Adipocyte (in vitro differentiated cells): ENCODE data around the gene KEAP1.
"Not testable (repeated sequence)": the region's sequence is repeated elsewhere in the genome, so short reads cannot be mapped to it uniquely, and the experiment has no call there.

Experiments
- DNase-seq: peaks from one replicate; pipeline ENCODE4 v3.0.0-alpha.2; 2015; ENCODE audit warnings: low read depth
- H3K27me3 ChIP-seq: replicated peaks from 2 replicates; pipeline ENCODE4 v1.7.0; 2013; ENCODE audit warnings: mild to moderate bottlenecking, low read length, moderate library complexity; ENCODE audit not compliant: control insufficient read depth, insufficient read depth
- H3K36me3 ChIP-seq: 2 replicates; pipeline ENCODE4 v1.7.0; 2013; ENCODE audit warnings: low read length, mild to moderate bottlenecking, moderate library complexity; ENCODE audit not compliant: control insufficient read depth, insufficient read depth, severe bottlenecking
- H3K4me1 ChIP-seq: 2 replicates; pipeline ENCODE4 v1.7.0; 2013; ENCODE audit warnings: mild to moderate bottlenecking, low read length, moderate library complexity; ENCODE audit not compliant: control insufficient read depth, insufficient read depth
- H3K4me3 ChIP-seq: 2 replicates; pipeline ENCODE4 v1.7.0; 2013; ENCODE audit warnings: mild to moderate bottlenecking, low read length, moderate library complexity
- H3K9ac ChIP-seq: 2 replicates; pipeline ENCODE4 v1.7.0; 2013; ENCODE audit warnings: mild to moderate bottlenecking, low read length, moderate library complexity
- H3K9me3 ChIP-seq: 2 replicates; pipeline ENCODE4 v1.7.0; 2013; ENCODE audit warnings: mild to moderate bottlenecking, low read length, moderate library complexity; ENCODE audit not compliant: control insufficient read depth

Gene KEAP1

DNA sequence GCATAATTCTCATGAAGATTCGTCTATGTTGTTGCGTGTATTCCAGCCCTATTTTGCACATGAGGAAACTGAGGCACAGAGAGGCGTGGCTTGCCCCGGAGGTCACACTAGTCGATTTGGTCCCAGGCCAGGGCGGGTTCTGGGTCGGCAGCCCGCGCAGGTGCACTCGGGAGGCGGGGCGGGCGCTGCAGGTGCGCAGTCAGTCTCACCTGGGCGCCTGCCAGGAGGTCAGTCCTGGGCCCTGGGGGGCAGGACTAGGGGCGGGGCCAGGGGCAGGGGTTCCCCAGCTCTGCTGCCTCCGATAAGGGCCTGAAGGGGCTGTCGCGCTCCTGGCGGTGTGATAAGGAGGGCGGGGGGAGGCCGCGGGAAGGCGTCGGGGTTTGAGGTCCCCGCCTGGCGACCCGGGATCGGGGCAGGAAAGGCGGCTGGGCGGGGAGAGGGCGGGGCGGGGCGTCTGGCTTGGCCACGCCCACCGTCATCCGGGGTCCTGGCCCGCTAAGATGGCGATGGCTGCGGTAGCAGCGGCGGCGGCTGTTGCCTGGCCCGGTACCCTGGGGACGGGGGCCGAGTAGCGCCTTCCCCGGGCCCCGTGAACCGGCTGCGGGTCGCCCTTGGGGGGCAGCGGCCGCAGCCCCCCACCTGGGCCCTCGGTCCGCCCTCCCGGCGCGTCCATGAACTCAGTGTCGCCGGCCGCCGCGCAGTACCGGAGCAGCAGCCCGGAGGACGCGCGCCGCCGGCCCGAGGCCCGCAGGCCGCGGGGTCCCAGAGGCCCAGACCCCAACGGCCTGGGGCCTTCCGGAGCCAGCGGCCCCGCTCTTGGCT, 40.5 kb upstream of the KEAP1 start, which contains the start of gene ATG4D:
TSS of gene ATG4D (plus strand) at position 485 of the 822 bp plus-strand sequence. CDS start at position 672, 187 bp downstream.
- Histone ChIP-seq H3K36me3 (peaks cover 10% of the 10 kb centered on the region), H3K4me3 (peak within 1 kb of the TSS; percentile 90), H3K9me3 (no peaks in the 10 kb centered on the region), H3K27me3 (peaks cover 4% of the 10 kb centered on the region), H3K9ac (peak within 1 kb of the TSS; percentile 92), H3K4me1 (peaks cover 8% of the 10 kb centered on the region)
- DNase-seq = peak; percentile 88

DNA sequence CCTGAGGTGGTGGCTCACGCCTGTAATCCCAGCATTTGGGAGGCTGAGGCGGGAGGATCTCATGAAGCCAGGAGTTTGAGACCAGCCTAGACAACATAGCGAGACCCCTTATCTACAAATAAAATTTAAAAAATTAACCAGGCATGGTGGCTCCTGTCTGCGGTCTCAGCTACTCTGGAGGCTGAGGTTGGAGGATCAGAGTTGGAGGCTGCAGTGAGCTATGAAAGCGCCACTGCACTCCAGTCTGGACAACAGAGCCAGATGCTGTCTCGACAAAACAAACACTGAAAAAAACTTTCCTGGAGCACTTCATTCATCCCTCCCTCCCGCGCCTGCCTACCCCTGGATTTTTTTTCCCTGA, 39.9 kb upstream of the KEAP1 start:
- H3K36me3 ChIP-seq = peaks cover 7% of the 10 kb centered on the region
- peaks cover 8% of the 10 kb centered on the region for H3K4me1 ChIP-seq
- H3K4me3 ChIP-seq = peak overlapping the region; percentile 90
- no peak for DNase-seq
- H3K27me3 ChIP-seq = peaks cover 9% of the 10 kb centered on the region
- H3K9me3 ChIP-seq = no peaks in the 10 kb centered on the region
- H3K9ac ChIP-seq = no peak overlapping the region

DNA sequence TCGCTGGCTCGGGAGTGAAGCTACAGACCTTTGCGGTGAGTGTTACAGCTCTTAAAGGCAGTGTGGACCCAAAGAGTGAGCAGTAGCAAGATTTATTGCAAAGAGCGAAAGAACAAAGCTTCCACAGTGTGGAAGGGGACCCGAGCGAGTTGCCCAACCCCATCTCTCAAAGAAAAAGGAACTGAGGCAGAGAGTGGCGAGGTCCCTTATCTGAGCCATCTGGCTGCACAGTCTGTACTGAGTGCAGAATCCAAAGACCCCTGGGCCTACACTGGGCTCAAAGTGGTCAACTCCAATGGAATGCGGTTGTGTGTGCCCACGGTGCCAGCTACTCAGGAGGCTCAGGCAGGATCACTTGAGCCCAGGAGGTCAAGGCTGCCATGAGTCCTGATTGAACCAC, 35.9 kb upstream of the KEAP1 start:
- H3K9me3 ChIP-seq, H3K4me3 ChIP-seq, H3K9ac ChIP-seq, H3K36me3 ChIP-seq, H3K4me1 ChIP-seq, DNase-seq: not testable (repeated sequence)
- H3K27me3 ChIP-seq = peaks cover 22% of the 10 kb centered on the region

DNA sequence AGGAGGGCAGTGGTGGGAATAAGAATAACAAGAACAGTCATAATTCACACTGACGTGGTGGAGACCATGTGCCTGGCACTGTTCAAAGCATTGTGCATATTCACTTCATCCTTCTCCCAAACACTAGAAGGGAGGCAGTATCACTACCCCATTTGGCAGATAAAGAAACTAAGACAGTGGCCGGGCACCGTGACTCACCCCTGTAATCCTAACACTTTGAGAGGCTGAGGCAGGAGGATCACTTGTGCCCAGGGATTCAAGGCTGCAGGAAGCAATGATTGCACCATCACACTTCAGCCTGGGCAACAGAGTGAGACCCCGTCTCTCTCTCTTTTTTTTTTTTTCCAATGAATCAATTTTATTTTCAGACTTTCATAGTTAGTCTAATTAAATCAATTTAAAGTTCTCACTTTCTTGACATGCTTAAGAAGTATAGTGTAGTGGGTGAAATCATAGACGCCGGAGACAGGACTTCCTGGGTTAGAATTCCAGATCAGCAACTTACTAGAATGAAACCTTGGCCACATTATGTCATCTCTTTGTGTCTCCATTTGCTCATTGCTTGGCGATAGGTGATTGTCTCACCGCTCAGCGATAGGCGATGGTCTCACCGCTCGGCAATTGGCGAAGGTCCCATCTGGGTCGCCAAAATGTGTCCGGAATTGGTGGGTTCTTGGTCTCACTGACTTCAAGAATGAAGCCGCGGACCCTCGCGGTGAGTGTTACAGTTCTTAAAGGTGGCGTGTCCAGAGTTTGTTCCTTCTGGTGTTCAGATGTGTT, 35.2 kb upstream of the KEAP1 start:
- Histone ChIP-seq H3K36me3 (no peaks in the 10 kb centered on the region), H3K4me3 (no peak overlapping the region), H3K27me3 (peaks cover 22% of the 10 kb centered on the region), H3K4me1 (no peaks in the 10 kb centered on the region), H3K9ac (no peak overlapping the region), H3K9me3 (no peaks in the 10 kb centered on the region)
- DNase-seq = no peak

DNA sequence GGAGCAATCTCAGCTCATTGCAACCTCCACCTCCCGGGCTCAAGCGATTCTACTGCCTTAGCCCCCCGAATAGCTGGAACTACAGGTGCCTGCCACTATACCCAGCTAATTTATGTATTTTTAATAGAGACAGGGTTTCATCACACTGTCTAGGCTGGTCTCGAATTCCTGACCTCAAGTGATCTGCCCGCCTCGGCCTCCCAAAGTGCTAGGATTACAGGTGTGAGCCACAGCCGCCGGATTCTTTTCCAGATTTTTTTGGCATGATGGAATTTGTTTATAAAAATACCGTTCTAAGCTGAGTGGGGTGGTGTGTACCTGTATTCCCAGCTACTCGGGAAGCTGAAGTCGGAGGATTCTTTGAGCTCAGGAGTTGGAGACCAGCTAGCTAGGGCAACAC, 34.5 kb upstream of the KEAP1 start:
- Histone ChIP-seq H3K4me3 (no peak overlapping the region), H3K36me3 (no peaks in the 10 kb centered on the region), H3K4me1 (no peaks in the 10 kb centered on the region), H3K9ac (no peak overlapping the region), H3K9me3 (no peaks in the 10 kb centered on the region), H3K27me3 (peaks cover 22% of the 10 kb centered on the region)
- DNase-seq = no peak

DNA sequence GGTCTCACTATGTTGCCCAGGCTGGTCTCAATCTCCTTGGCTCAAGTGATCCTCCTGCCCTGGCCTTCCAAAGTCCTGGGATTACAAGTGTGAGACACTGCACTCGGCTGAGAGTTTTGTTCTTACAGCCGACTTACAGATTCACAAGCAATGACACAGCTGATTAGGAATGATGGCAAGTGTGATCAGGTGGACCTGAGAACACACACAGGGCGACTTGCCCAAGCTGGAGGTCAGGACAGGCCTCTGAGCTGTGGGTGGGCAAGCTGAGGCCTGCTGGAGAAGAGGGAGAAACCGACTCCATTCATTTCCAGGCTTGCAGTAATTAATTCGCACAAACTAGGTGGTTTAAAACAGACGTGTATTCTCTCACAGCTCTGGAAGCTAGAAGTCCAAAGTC, 32.5 kb upstream of the KEAP1 start:
- Histone ChIP-seq H3K9ac (no peak overlapping the region), H3K4me3 (no peak overlapping the region), H3K4me1 (no peaks in the 10 kb centered on the region), H3K9me3 (no peaks in the 10 kb centered on the region), H3K27me3 (peaks cover 22% of the 10 kb centered on the region), H3K36me3 (no peaks in the 10 kb centered on the region)
- no peak for DNase-seq

DNA sequence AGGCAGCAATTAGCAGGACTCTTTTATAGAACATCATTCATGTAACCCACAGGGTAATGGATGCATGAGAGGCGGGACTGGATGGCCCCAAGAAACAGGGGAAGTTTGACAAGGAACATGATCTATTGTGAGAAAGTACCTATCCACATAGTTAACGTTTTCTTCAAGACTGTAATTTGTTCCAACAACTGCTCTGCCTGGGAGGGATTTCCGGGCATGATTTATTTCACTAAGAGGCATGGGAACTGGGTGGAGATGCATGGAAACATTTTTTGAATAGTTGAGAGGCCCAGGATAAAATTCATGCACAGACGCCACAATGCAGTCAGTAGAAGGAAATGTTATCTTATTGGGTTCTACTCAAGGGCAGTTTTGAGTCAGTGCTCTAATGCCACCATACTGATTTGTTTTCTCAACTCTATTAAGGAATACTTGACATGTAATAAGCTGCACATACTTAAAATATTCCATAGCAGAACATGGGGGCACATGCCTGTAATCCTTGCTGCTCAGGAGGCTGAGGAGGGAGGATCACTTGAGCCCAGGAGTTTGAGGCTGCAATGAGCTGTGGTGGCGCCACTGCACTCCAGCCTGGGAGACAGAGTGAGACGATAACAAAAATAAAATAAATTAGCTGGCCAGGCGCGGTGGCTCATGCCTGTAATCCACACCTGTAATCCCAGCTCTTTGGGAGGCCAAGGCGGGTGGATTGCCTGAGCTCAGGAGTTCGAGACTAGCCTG, 30.7 kb upstream of the KEAP1 start:
- no peaks in the 10 kb centered on the region for H3K9me3 ChIP-seq
- H3K4me3 ChIP-seq = no peak overlapping the region
- DNase-seq = peak; percentile 92
- no peaks in the 10 kb centered on the region for H3K36me3 ChIP-seq
- no peak overlapping the region for H3K9ac ChIP-seq
- H3K4me1 ChIP-seq = no peaks in the 10 kb centered on the region
- peaks cover 19% of the 10 kb centered on the region for H3K27me3 ChIP-seq

DNA sequence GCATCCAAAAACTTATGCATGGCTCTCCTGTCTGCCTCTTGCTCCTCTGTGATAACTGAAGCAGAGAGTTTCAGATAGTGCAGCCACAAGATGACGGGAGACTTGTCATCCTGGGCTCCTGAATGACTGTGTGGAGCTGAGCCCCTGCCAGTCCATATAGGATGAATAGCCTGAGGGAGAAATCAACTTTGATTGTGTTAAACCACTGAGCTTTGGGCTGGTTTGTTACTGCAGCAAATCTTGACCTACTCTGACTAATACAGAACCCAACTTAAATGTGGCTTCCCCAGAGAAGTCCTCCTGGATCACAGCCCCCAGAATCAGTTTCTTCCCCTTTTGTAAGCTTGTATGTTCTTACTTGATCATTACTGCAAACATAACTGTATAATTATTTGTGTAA, 29.3 kb upstream of the KEAP1 start:
- Histone ChIP-seq H3K4me1 (no peaks in the 10 kb centered on the region), H3K4me3 (no peak overlapping the region)

DNA sequence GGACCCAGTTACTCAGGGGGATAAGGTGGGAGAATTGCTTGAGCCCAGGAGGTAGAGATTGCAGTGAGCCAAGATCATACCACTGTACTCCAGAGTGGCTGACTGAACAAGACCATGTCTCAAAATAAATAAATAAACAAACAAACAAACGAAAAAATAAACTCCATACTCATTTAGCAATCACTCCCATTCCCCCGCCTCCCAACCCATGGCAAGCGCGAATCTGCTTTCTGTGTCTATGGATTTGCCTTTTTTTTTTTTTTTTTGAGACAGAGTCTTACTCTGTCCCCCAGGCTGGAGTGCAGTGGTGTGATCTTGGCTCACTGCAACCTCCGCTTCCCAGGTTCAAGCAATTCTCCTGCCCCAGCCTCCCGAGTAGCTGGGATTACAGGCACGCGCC, 23.7 kb upstream of the KEAP1 start:
- H3K36me3 ChIP-seq, H3K27me3 ChIP-seq, H3K9me3 ChIP-seq, H3K9ac ChIP-seq, H3K4me1 ChIP-seq, DNase-seq, H3K4me3 ChIP-seq: not testable (repeated sequence)

More for the DNA sequence above, 29.3 kb upstream of the KEAP1 start:
- Histone ChIP-seq H3K9me3 (no peaks in the 10 kb centered on the region), H3K36me3 (no peaks in the 10 kb centered on the region), H3K9ac (no peak overlapping the region), H3K27me3 (peaks cover 9% of the 10 kb centered on the region)
- no peak for DNase-seq

DNA sequence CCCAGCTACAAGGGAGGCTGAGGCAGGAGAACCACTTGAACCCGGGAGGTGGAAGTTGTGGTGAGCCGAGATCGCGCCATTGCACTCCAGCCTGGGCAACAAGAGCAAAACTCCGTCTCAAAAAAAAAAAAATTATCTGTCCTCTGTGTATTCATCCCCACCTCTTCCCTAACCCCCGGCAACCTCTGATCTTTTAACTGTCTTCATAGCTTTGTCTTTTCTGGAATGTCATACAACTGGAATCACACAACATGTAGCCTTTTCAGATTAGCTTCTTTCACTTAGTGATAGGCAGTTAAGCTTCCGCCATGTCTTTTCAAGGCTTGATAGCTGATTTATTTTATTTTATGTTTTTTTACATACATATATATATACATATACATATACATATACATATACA, 22.5 kb upstream of the KEAP1 start:
- H3K27me3 ChIP-seq = peaks cover 6% of the 10 kb centered on the region
- H3K9ac ChIP-seq = no peak overlapping the region
- H3K36me3 ChIP-seq = no peaks in the 10 kb centered on the region
- H3K9me3 ChIP-seq = no peaks in the 10 kb centered on the region
- no peaks in the 10 kb centered on the region for H3K4me1 ChIP-seq
- H3K4me3 ChIP-seq = no peak overlapping the region
- DNase-seq = no peak

DNA sequence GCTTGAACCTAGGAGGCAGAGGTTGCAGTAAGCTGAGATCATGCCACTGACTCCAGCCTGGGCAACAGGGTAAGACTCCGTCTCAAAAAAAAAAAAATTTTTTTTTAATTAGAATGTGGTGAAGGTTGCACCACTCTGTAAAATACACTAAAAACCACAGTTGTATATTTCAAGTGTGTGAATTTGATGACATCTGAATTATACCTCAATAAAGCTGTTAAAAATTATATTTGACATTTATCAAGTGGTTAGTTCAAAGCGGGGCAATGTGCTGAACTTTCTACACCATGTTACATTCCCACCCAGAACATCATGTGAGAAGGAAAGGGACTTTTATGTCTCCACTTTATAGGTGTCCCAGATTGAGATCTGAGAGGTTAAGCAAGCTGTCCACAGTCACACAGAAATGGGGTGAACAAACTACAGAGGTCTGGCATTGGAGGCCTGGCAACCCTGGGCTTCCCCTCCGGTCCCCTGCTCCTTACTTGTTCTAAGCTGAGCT, 20.0 kb upstream of the KEAP1 start:
- H3K27me3 ChIP-seq = peaks cover 17% of the 10 kb centered on the region
- no peak overlapping the region for H3K9ac ChIP-seq
- no peaks in the 10 kb centered on the region for H3K36me3 ChIP-seq
- peaks cover 7% of the 10 kb centered on the region for H3K4me1 ChIP-seq
- no peak overlapping the region for H3K4me3 ChIP-seq
- DNase-seq = no peak
- no peaks in the 10 kb centered on the region for H3K9me3 ChIP-seq
